Activated CD4-positive, CD25-positive, alpha-beta regulatory T cell treated with anti-CD3 and anti-CD28 coated beads, Interleukin-2, amount 50 U/mL, for 72 hours (primary cell): ENCODE measurements around the gene EPS8L1.
"Not testable (repeated sequence)": the region's sequence is repeated elsewhere in the genome, so short reads cannot be mapped to it uniquely, and the experiment has no call there.

ENCODE experiments used
- DNase-seq: peaks from one replicate; pipeline ENCODE4 v3.0.0; 2021

Gene EPS8L1

DNA sequence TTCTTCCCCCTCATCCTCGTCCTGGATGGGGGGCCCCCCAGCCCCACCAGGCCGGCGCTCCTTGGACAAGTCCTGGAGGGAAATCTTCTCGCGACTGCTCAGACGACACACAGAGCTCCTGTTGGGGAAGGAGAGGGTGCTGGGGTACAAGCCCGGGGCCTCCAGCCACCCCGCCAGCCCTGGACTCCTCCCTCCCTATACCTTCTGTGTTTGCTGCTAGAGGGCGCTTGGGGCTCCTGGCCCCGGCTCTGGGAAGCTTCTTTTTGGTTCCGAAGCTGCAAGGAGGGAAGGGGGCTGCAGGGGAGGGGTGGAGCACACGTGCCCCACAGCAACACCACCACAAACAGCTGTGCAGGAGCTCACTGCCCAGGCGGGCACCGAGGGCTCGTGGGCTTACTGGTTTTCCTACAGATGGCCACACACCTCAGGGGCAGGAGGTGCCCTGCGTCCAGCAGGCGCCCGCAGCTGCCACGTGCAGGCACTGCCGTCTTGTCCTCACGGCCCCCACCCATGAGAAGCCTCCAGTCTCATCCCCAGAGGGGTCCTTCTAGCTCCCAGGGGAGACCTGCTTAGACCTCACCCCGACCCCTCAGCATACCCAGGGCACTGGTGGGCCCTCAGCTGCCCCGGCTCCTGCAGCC is 20.5 kb downstream of the EPS8L1 start:
- DNase-seq: peak; percentile 21

GRCh38 chr19:55097864-55098715 is 22.4 kb downstream of the EPS8L1 start:
- no peak for DNase-seq

DNA sequence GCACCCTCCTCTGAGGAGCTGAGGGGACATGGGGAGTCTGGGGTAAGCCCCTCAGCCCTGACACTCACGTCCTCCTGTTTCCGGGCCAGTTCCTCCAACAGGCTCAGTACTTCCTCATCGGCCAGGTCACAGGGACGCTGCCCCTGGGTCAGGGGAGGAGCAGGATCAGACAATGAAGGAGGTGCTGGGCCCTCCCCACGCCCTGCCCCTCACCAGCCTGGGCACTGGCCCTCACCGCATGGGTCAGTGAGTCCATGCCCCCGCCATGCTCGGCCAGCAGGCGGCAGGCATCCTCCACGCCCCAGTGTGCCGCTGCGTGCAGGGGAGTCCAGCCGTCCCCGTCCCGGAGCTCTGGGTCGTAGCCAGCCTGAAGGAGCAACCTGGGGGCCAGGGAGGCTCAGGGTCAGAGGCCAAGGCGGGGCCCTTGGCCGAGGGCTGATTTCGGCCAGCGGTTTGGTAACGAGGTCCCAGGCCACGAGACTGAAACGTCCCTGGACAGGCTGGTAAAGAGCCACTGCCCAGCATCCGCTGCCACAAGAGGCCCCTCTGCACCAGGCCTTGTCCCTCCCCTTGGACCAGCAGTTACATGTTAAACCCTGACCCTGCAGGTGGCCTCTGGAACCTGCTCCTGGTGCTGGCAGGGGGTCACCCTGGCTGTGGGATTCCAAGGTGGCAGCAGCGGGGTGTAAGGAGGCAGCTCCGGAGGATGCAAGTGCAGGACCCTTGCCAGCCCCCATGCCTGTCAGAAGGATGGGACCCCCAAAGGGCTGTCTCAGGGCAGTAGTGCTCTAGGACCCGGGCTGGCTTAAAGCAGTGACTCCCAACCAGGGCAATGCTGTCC is 23.3 kb downstream of the EPS8L1 start:
- no peak for DNase-seq

DNA sequence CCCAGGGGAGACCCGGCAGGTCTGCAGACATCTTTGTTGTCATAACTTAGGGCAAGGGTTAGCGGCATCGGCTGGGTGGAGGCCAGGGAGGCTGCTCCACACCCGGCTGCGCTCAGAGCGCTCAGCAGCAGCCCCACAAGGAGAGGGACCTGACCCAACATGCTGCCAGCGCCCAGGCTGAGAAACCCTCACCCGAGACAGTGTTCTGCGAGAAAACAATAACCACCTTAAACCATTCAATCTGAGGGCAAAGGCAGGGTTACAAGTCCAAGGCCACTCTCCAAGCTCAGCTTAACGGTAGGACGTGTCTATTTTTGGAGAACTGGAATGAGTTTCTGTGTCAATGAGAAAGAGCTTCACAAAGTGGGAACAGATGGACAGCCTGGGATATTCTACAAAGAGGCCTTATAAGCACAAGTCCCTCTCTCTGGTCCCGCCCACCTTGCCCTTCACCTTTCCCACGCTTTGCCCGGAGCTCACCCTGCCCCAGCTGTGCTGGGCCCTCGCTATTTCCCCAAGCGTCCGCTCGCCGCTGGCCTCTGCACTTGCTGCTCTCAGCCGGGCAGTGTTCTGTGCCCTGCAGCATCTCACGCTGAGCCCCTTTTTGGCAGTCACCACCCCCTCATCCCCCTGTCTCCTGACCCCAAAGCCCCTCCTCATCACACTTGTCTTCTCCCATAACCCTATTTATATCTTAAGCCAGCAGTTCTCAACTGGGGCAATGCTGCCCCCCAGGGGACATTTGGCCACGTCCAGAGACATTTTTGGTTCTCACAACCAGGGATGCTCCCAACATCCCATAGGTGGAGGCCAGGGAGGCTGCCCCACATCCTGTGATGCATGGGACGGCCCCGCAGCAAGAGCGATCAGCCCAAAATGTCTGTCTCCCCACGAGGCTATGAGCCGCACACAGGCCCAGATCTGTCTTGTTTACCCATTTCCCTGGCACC is 24.2 kb downstream of the EPS8L1 start:
- DNase-seq: no peak

GRCh38 chr19:55101261-55101660 is 25.6 kb downstream of the EPS8L1 start:
- no peak for DNase-seq

DNA sequence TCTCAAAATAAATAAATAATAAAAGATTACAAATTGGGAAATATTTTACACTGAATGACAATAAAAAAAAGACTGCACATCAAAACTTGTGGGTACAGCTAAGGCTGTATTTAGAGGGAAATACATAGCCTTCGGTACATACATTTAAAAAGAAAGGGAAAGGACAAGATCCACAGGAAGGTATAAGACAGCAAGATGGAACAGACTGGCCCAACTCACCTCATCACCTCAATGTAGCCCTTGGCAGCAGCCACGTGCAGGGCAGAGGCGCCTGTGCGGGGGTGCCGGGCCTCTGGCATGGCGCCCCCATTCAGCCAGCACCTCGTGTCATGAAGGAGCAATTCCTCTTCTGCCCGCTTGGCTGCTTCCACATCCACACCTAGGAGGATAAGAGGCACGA is 27.5 kb downstream of the EPS8L1 start:
- DNase-seq: no peak

DNA sequence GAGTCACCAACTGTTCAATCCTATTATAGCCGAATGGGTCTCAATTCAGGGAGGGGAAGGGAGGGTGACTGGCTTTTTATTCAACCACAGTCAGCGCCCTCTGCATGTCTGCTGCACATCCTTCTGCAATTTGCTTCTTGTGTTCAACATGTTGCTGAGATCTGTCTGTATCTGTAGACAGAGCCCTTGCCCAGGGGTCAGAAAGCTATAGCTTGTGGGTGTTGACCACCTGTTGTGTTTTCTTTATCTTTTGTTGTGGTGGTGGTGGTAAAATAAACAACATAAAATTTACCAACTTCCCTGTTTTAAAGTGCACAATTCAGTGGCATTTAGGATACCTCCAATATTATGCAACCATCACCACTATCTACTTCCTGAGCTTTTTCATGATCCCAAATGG is 29.6 kb downstream of the EPS8L1 start:
- no peak for DNase-seq

- DNase-seq: no peak
Measured at GRCh38 chr19:55106591-55106990, 30.9 kb downstream of the EPS8L1 start.

- not testable (repeated sequence) for DNase-seq
Measured at GRCh38 chr19:55107252-55107651, 31.6 kb downstream of the EPS8L1 start.

- DNase-seq: no peak
Measured at GRCh38 chr19:55109527-55110291, 34.0 kb downstream of the EPS8L1 start.

DNA sequence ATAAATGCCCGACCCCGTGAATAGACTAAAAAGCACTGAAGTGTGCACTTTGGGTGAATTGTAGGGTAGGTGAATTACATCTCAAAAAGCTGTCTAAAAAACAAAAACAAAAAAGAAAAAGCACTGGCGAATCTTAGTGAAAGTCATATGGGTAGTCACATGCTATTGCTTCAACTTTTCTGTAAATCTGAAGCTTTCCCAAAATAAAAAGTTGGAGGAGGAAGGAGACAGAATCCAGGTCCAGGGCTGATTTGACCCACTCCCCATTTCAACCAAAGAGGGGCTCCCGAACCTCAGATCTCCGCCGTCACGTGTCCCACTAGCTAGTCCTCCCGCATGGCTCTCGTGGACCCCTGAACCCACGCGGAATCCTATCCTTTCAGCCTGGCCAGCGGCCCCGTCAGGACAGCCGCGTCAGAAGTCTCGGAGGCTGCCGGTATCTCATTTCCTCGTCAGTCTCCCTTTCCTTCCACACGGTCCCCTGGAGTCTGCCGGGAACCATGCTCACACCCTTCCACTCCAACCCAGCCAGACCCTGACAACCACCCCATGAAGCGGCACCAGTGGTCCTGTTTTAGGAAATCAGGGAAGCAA is 35.7 kb downstream of the EPS8L1 start:
- DNase-seq: no peak

DNA sequence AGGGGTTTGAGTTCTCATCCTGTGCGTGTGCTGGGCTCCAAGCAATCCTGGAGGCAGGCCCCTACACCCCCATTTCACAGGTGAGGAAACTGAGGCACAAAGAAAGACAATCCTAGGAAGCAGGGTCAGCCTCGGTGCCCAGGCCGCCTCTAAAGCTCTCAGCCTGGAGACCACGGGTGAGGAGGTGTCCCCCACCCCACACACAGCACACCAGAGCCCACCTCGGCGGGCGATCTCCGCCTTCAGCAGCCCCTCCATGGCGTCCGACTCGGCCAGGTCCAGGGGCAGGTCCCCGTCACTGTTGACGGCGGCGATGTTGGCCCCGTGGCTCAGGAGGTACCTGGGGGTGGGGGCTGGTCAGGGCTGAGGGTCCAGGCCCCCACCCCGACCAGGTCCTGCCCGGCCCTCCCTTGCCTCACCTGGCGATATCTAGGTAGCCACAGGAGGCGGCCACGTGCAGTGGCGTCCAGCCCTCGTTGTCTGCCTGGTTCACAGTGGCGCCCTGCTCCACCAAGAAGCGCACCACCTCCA is 36.6 kb downstream of the EPS8L1 start:
- DNase-seq: no peak

DNA sequence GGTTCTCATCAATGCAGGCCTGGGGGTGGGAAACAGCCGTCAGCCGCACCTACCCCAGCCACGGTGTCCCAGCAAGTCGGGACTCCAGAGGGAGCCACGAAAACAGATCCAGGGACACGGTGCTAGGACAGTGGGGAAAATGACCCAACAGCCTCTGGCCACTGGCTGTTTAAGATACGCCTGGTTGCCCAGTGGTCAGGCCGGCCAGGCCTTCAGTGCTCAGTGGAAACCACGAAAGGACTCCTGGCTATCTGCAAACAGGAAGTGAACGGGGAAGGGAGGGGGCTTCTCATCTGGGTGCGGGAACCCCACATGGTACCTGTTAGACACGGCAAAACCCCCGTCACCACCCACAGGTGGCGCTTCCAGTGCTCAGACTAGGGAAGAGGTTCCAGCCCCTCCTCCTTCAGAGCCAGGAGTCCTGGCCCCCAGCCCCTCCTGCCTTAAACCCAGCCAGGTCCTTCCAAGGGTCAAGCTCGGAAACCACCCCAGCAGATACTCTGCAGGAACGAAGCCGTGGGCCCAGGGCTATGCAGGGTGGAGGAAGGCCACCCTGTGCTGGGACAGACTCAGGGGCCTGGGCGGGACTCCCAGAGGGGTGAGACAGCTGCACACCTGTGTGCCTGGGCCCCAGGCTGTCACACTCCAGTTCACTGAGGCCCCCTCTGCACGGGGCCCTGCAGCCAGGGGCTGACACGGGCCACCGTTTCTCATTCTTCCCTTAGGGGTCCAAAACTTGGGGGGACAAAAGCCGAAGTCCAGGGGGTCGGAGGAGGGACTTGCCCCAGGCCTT is 37.3 kb downstream of the EPS8L1 start:
- DNase-seq: no peak

DNA sequence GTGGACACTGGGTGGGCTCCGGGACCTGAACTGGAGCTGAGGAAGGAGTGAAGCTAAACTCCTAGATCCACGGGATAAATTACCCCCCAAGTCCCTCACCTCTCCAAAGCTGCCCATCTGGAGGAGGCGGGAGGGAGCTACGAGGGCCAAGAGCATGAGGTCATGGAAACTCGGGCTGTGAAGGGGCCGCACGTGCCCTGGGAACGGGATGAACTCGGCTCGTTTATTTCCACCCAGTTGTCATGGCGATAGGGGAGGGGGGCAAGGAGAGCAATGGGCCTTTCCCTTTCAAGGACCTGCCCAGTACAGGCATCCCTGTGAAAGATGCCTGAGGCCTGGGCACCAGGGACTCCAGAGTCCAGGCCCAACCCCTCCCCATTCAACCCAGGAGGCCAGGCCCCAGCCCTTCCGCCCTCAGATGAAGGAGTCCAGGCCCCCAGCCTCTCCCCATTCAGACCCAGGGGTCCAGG is 37.9 kb downstream of the EPS8L1 start:
- no peak for DNase-seq

DNA sequence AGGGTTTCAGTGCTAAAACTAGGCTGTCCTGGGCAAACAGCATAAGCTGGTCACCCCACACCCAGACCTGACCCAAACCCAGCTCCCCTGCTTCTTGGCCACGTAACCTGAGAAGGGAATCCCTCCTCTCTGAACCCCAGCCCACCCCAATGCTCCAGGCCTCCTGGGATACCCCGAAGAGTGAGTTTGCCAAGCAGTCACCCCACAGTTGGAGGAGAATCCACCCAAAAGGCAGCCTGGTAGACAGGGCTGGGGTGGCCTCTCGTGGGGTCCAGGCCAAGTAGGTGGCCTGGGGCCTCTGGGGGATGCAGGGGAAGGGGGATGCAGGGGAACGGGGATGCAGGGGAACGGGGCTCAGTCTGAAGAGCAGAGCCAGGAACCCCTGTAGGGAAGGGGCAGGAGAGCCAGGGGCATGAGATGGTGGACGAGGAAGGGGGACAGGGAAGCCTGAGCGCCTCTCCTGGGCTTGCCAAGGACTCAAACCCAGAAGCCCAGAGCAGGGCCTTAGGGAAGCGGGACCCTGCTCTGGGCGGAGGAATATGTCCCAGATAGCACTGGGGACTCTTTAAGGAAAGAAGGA is 39.0 kb downstream of the EPS8L1 start:
- DNase-seq: no peak

DNA sequence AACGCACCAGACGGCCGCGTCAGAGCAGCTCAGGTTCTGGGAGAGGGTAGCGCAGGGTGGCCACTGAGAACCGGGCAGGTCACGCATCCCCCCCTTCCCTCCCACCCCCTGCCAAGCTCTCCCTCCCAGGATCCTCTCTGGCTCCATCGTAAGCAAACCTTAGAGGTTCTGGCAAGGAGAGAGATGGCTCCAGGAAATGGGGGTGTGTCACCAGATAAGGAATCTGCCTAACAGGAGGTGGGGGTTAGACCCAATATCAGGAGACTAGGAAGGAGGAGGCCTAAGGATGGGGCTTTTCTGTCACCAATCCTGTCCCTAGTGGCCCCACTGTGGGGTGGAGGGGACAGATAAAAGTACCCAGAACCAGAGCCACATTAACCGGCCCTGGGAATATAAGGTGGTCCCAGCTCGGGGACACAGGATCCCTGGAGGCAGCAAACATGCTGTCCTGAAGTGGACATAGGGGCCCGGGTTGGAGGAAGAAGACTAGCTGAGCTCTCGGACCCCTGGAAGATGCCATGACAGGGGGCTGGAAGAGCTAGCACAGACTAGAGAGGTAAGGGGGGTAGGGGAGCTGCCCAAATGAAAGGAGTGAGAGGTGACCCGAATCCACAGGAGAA is 39.9 kb downstream of the EPS8L1 start:
- peak; percentile 39 for DNase-seq

DNA sequence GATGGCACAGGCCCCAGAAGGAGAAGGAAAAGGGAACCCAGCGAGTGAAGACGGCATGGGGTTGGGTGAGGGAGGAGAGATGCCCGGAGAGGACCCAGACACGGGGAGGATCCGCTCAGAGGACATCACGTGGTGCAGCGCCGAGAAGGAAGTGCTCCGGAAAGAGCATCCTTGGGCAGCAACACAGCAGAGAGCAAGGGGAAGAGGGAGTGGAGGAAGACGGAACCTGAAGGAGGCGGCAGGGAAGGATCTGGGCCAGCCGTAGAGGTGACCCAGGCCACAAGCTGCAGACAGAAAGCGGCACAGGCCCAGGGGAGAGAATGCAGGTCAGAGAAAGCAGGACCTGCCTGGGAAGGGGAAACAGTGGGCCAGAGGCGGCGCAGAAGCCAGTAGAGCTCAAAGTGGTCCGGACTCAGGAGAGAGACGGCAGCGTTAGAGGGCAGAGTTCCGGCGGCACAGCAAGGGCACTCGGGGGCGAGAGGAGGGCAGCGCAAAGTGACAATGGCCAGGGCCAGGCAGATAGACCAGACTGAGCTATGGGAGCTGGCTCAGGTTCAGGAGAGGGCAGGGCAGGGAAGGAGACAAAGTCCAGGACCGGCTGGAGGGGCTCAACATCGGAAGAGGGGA is 40.7 kb downstream of the EPS8L1 start:
- DNase-seq: peak; percentile 54

DNA sequence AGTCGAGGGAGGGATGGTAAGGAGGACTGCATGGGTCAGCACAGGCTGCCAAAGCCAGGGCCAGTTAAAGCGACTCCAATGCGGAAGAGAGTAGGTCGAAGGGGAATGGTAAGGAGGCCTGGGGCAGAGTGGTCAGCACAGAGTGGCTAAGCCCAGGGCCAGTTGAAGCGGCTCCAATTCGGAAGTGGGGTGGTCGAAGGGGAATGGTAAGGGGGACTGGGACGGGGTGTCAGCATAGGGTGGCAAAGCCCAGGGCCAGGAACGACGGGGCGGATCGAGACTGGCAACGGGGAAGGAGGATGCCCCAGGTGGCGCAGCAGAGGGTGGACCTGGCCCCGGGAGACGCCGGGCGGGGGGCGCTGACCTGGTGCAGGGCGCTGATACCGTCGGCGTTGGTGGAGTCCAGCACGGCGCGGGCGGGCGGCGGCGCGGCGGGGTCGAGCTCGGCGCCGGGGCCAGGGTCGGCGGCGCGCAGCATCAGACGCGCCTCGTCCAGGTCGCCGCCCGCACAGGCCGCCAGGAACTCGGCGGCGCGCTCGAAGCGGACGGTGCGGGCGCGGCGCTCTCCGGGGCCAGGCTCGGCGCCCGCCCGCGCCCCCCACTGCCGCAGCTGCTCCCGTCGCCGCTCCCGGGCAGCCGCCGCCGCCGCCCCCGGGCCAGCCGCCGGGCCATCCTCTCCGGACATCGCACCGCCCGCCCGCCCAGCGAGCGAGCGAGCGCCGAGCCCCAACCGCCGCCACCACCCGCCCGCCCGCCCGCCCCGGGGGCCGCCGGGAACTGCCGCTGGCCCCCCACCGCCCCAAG is 41.4 kb downstream of the EPS8L1 start, which contains the start of gene PPP1R12C:
Gene PPP1R12C, minus strand, starts transcription at position 779 of the 804 bp plus-strand sequence. Its CDS starts 94 bp downstream, at position 685.
- no peak for DNase-seq
